HL-60/S4 treated with retinoic acid at 250 ng/mL for 4 days and 3 days (cell line): ENCODE data around the gene LTB4R2.
"Not testable (repeated sequence)": the region's sequence is repeated elsewhere in the genome, so short reads cannot be mapped to it uniquely, and the experiment has no call there.

Experiments
- in situ Hi-C: fragments of 300-500 bp; cut with MboI; formaldehyde crosslinking; loops from 2 replicates; pipeline ENCODE4 v1.7.0; 2022; ENCODE audit warnings: low sequenced_read_pairs

LTB4R2 gene

DNA sequence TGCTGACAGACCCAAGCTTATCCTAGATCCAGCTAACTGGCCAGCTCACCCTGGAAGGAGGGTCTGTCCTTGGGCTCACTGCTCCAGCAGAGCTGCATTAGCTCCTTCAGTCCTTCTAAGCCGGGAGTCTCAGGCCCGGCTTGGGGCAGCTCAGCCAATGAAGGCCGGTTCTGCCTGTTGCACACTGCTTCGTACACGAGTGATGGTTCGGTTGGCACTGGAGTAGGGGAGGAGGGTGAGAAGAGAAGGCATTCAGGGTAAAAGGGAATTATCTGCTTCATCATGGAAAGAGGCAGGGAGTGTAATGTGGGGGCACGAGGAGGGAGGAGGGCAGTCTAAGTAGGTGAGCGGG, 27.9 kb downstream of the LTB4R2 start:
- in situ Hi-C loops = no loop called here

DNA sequence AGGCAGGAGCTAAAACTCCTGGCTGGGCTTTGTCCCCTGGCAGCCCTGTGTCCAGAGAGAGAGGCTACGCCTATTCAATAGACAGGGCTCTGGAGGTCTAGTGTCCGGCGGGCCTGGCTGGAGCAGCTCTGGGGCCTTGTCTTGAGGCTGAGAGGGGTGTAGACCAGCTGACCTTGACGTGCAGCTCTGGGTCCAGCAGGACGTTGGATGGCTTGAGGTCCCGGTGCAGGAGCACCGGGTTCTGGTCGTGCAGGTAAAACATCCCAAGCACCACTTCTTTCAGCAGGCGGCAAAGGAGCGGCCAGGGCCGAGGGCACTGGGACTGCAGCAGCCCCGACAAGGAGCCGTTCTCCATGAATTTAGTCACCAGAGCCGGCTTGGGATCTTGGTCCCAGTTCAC, 28.9 kb downstream of the LTB4R2 start:
- in situ Hi-C loops = no loop called here

DNA sequence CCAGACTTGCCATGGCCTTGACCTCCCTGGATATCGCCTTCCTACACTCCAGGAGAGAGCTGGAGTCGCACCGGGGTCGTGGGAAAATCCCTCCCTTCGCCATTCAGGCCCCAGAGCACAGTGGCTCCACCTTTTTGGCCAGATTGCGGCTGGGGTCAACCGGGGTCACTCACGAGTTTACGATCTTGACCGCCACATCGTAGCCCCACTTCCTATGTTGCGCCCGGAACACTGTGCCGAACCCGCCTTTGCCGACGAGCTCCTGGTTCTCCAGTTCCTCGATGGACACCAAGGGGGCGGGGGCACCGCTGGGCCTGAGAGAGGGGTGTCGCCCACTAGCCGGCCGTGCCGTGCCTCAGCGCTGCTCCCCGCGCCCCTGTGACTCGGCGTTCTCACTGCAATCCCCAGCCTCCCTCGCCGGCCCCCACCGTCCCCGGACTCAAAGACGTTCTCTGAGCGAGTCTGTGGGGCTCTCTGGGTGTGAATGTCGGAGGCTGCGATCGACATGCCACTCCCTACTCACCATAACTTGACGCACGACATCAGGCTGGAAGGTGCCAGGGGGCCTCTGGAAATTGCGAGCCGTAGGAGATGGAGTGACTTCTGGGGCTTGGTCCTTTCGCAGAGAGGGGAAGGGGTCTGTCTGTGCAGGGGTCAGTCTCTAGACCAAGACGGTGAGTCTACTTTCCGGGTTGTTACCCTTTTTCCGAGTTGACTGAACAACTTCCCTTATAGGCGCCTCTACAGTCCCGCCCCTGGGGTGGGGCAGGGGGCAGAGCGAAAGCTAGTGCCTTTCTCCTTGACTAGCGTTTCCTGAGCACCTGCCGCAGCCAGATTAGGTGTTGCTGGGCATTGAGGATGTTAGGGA, 29.6 kb downstream of the LTB4R2 start, which contains the start of gene RIPK3:
TSS of gene RIPK3 (minus strand) at position 708 of the 868 bp plus-strand sequence. CDS start at position 543, 165 bp downstream.
- in situ Hi-C loops = no loop called here

DNA sequence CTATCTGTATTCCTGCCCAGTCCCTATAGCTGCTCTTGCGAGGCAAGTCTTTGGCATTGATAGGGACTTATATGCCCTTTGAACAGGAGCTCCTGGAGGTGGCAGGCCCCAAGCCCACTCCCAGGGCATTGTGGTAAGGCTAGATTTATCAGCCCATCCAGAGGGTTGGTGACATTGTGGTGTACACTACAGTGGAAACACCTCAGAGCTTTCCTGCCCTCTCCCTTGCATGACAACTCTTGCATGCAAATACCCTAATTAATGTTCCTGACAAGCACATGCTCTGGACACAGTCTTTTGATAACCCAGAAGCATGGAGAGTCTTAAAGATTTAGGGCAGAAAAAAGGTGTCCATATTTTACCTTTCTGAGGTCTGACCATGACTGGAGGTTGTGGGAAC, 30.7 kb downstream of the LTB4R2 start:
- in situ Hi-C loops = no loop called here

DNA sequence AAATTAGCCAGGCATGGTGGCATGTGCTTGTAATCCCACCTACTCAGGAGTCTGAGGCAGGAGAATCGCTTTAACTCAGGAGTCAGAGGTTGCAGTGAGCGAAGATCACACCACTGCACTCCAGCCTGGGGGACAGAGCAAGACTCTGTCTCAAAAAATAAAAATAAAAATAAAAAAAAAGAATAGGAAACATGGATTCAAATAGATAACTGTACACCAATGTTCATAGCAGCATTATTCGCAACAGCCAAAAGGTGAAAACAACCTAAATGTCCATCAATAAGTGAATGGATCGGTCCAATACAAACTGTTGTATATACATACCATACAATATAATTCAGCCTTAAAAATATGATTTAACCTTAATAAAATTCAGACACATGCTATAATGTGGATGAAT, 32.9 kb downstream of the LTB4R2 start:
- in situ Hi-C loops = no loop called here

DNA sequence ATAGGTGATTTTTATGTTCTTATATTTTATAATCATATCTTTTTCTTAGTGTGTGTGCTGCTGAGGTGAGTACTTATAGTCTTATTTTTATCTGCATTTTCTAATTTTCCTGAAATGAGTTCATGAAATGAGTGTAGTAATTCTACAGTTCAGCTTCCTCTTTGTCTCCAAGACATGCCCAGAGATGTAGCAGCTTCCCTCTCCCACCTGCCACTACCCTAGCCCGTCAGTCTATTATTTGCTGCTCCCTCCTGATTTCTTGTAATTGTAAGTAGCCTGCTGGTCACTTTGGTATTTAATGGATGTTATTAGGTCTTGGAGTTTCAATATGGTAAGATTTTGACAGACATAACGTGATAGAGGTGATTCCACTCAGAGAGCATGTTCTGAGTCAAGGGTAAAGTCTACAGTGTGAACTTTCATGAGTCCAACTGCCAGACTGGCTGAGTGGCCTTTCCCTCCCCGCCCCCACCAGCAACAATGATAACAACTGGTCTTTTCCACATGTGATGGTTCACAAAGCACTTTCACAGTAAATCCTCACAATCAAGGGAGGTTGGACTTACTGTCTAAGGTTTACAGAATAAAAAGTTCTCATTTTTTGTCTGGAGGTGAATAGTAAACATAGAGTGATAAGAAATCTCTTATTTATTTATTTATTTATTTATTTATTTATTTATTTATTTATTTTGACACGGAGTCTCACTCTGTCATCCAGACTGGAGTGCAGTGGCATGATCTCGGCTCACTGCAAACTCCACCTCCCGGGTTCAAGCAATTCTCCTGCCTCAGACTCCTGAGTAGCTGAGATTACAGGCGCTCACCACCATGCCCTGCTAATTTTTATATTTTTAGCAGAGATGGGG, 34.1 kb downstream of the LTB4R2 start:
- in situ Hi-C loops = no loop called here

DNA sequence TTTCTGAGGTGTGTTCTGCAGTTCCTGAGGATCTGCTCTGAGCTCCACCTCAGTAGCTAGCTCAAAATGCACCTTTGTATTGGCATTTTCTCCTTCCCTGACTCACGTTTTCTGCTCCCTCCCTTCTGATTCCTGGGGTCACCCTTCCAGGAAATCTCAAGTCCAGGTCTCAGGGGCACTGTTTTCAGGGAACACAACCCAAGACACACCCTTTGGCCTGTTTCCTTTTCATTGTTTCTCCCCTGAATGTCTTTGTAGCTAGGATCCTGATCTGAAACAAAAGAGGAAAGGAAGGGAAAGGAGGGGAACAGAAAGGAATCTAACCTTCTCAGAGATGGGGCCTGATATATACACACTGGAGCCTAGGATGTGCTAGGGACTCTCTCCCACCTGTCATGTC, 37.2 kb downstream of the LTB4R2 start:
- in situ Hi-C loops = no loop called here

DNA sequence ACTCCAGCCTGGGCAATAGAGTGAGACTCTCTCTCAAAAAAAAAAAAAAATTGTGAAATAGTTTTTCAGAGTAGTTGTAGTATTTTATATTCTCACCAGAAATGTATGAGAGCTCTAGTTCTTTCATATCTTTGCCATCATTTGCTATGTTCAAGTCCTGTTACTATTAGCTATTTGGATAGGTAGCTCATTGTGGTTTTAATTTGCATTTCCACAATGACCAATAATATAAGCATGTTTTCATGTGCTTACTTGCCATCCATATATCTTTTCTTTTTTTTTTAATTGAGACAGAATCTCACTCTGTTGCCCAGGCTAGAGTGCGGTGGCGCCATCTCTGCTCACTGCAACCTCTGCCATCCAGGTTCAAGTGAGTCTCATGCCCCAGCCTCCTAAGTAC, 38.2 kb downstream of the LTB4R2 start:
- in situ Hi-C loops = no loop called here

DNA sequence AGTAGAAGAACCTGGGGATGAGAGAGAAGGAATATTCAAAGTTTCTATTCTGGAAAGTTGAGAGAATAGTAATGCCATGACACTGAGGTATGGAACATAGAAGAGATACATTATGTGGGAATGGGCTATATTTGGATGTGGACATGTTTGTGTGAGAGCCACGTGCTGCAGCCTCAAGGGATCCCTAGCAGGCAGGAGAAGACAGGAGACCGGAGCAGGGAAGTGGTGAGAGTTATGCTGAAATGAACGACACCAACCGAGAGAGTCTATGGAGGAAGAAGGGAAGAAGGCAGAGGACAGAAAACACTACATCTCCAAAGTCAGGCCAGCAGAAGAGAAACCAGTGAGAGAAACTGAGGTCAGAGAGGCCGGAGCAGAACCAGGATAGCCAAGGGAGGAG, 39.8 kb downstream of the LTB4R2 start:
- in situ Hi-C loops = no loop called here

DNA sequence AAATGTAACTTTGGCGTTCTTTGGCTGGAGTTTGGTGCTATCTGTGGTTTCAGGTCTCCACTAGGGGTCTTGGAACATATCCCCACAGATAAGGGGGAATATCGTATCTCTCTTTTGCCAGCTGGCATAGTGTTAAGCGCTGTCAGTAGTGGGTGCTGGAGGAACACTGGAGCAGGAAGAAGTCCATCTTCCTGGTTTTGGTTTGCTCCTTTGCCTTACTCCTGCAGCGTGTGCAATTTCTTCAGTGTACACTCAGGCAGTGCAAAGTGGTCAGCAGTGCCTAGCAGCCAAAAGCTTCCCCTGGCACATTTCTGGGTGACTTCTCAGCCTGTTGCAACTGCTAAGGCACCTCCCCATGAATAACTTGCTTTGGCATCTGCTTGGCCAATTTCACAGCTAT, 41.6 kb downstream of the LTB4R2 start:
- in situ Hi-C loops = no loop called here

DNA sequence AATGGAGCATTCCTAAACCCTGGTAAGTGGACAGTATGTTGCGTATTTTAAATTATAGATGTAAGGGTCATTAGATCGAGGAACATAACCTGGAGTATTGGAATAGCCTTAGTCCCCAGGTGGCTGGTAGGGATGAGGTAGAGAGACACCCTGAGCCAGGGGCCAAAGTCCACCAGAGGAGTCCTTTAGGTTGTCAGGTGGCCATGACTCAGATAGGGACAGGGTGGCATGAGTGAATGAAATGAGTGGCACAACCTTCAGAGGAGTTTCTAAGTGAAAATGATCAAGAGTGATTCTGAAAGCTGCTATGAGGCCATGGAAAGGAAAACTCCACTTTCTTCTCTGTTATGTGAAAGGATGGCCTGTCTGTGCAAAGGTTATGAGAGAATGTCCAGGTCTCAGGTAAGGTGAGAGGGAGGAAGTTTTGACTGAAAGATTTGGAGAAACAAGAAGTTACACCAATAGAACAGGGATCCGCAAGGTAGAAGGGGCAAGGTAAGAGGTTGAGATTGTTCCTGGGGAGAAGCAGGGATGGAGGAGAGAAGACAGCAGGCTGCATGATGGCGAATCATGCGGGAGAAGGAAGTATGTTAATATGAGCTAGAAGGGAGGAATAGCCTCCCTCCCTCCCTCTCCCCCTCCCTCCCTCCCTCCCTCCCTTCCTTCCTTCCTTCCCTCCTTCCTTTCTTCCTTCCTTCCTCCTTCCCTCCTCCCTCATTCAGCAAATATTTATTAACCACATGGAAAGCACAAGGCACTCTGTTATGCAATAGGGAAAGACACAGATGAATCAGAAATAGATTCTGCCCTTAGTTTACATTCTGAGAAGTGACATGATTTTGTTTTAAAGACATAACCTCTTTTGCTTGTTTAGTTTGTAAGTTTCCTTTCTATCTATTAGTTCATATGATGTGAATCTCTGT, 43.9 kb downstream of the LTB4R2 start:
- in situ Hi-C loops = no loop called here

DNA sequence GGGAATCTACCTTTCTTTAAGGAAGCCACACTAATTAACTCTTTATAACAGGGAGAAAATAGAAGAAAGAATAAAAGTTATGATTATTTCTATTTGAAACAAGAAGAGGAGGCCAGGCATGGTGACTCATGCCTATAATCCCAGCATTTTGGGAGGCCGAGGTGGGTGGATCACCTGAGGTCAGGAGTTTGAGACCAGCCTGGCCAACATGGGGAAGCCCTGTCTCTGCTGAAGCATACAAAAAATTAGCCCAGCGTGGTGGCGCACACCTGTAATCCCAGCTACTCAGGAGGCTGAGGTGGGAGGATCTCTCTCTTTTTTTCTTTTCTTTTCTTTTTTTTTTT, 44.5 kb downstream of the LTB4R2 start:
- in situ Hi-C loops = not testable (repeated sequence)

DNA sequence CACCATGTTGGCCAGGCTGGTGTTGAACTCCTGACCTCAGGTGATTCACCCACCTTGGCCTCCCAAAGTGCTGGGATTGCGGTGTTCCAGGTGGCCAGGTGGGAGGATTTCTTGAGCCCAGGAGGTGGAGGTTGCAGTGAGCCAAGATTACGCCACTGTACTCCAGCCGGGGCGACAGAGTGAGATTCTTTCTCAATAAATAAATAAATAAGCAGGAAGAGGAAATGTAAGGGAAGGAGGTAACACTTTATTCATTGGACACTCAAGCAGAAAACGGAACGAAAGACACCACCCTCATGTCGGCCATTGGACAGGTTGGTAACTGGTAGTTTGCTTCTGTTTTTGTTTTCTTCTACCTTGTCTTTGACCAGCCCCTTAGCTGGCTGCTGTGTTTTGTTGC, 45.1 kb downstream of the LTB4R2 start:
- in situ Hi-C loops = no loop called here

DNA sequence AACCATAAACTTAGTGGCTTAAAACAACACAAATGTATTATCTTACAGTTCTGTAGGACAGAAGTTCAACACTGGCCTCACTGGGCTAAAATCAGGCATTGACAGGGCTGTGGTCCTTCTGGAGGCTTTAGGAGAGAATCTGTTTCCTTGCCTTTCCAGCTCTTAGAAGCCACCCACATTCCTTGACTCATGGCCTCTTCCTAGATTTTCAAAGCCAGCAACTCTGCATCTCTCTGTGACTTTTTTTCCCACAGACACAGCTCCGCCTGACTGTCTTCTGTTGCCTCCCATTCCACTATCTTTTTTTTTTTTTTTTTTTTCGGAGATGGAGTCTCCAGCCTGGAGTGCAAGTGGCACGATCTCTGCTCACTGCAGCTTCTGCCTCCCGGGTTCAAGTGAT, 46.3 kb downstream of the LTB4R2 start:
- in situ Hi-C loops = no loop called here

DNA sequence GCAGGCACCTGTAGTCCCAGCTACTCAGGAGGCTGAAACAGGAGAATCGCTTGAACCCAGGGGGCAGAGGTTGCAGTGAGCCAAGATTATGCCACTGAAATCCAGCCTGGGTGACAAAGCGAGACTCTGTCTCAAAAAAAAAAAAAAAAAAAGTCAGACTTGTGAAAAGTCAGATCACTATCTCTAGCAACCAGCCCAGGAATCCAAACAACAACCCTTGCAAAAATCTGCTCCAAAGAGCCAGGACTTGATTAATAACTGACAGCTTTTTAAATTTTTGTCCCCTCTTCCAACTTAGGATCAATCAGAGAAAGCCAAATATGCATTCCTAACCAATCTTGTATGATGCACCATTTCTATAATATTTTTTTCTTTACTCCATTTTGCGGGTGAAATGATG, 50.3 kb downstream of the LTB4R2 start:
- in situ Hi-C loops = no loop called here

DNA sequence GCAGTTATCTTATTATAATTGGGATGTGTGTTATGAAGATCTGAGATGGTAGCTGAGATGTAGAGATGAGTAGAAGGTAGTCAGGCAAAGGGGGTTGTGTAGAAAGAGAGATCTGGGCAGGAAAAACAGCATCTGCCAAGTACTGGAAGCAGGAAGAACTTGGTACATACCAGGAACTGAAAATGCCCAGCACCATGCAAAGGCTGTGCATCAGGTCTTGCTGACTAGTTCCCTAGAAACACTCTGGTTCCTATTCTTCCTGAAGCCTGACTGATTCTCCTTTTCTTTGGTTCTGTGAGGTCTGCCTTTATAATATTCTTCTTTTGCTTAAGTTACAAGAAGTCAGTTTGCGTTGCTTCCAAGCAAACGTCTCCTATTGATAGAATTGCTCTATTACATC, 51.4 kb downstream of the LTB4R2 start:
- in situ Hi-C loops = no loop called here
